HG03575 (cell line): ENCODE results near the gene B3GAT1.

Experiments
- ATAC-seq: cut with Tn5 transposase; IDR thresholded peaks from one replicate; pipeline ENCODE4 v1.9.1; 2021; ENCODE audit not compliant: unreplicated experiment, insufficient number of reproducible peaks, low FRiP score; ENCODE audit errors: extremely low read depth

Gene B3GAT1

GRCh38 chr11:134398644-134399292, 13.3 kb downstream of the B3GAT1 start:
- ATAC-seq: no peak

- ATAC-seq: no peak
These were observed 14.0 kb downstream of the B3GAT1 start for GRCh38 chr11:134398079-134398444.

- no peak for ATAC-seq
These were observed 14.6 kb downstream of the B3GAT1 start for GRCh38 chr11:134397304-134398078.

GRCh38 chr11:134395002-134395401, 17.0 kb downstream of the B3GAT1 start:
- no peak for ATAC-seq

- no peak for ATAC-seq
These were observed 17.7 kb downstream of the B3GAT1 start for GRCh38 chr11:134394311-134394710.

GRCh38 chr11:134393638-134394037, 18.4 kb downstream of the B3GAT1 start:
- ATAC-seq: no peak

- ATAC-seq: no peak
These were observed 19.0 kb downstream of the B3GAT1 start for GRCh38 chr11:134392953-134393615.

GRCh38 chr11:134391656-134392055, 20.4 kb downstream of the B3GAT1 start:
- ATAC-seq: no peak

GRCh38 chr11:134390706-134391569, 21.1 kb downstream of the B3GAT1 start:
- ATAC-seq: no peak

GRCh38 chr11:134389464-134390180, 22.4 kb downstream of the B3GAT1 start:
- ATAC-seq: no peak

- no peak for ATAC-seq
These were observed 23.5 kb downstream of the B3GAT1 start for GRCh38 chr11:134388590-134388989.

GRCh38 chr11:134387501-134387900, 24.5 kb downstream of the B3GAT1 start:
- ATAC-seq: no peak

- ATAC-seq: no peak
These were observed 25.1 kb downstream of the B3GAT1 start for GRCh38 chr11:134386945-134387344.

GRCh38 chr11:134385774-134386565, 26.1 kb downstream of the B3GAT1 start:
- no peak for ATAC-seq

- no peak for ATAC-seq
These were observed 26.9 kb downstream of the B3GAT1 start for GRCh38 chr11:134385171-134385570.

GRCh38 chr11:134384406-134384805, 27.6 kb downstream of the B3GAT1 start:
- no peak for ATAC-seq

GRCh38 chr11:134383576-134384221, 28.3 kb downstream of the B3GAT1 start:
- ATAC-seq: no peak
